Large intestine (tissue), 3 donors: ENCODE data around the gene ANKRD7. TPM values are rescaled to one million over a fixed set of nuclear protein-coding genes. Genes with fewer than 3 reads are reported as not detected.

Source experiments
- DNase-seq, 2 donors: peaks; one replicate each; pipeline versions ENCODE4 v3.0.0 to v3.0.0-alpha.2; 2013
- H3K27ac ChIP-seq: one replicate; pipeline ENCODE4 v1.5.1; 2013; ENCODE audit warnings: low read length
- H3K27me3 ChIP-seq: 2 replicates; pipeline ENCODE4 v1.6.1; 2013; ENCODE audit warnings: low read length; ENCODE audit not compliant: control insufficient read depth, insufficient read depth
- H3K36me3 ChIP-seq: 2 replicates; pipeline ENCODE4 v1.6.1; 2013; ENCODE audit warnings: low read length; ENCODE audit not compliant: control insufficient read depth, insufficient read depth
- H3K4me1 ChIP-seq: one replicate; pipeline ENCODE4 v1.6.1; 2013; ENCODE audit warnings: low read length; ENCODE audit not compliant: control insufficient read depth, insufficient read depth
- H3K4me3 ChIP-seq: one replicate; pipeline ENCODE4 v1.5.1; 2013; ENCODE audit warnings: low read length
- H3K9me3 ChIP-seq: one replicate; pipeline ENCODE4 v1.6.1; 2013; ENCODE audit warnings: mild to moderate bottlenecking, low read depth, low read length, moderate library complexity; ENCODE audit not compliant: control insufficient read depth
- WGBS: methylation state at CpG from one replicate; pipeline ENCODE4 v1.1.5; 2013; ENCODE audit warnings: low lambda C conversion rate; ENCODE audit not compliant: insufficient coverage; 5-methylcytosine and 5-hydroxymethylcytosine counted together
- polyA plus RNA-seq: library from polyadenylated mRNA; unstranded; fragments of 120-200 nt; gene quantifications from one replicate; pipeline ENCODE4 v1.2.1, GENCODE V29; 2013

The ANKRD7 gene
- polyA plus RNA-seq, 1 donor: 0.45 TPM

GRCh38 chr7:118281196-118281595, 56.7 kb downstream of the ANKRD7 start:
- Histone ChIP-seq H3K36me3 (no peaks in the 10 kb centered on the region), H3K27me3 (no peaks in the 10 kb centered on the region), H3K9me3 (no peaks in the 10 kb centered on the region), H3K4me3 (no peak overlapping the region), H3K4me1 (no peaks in the 10 kb centered on the region), H3K27ac (no peak overlapping the region)
- peak in 1 of 2 donors; percentile 20 for DNase-seq
- WGBS: 25% methylated on average over 1 of the region's 3 CpGs

DNA sequence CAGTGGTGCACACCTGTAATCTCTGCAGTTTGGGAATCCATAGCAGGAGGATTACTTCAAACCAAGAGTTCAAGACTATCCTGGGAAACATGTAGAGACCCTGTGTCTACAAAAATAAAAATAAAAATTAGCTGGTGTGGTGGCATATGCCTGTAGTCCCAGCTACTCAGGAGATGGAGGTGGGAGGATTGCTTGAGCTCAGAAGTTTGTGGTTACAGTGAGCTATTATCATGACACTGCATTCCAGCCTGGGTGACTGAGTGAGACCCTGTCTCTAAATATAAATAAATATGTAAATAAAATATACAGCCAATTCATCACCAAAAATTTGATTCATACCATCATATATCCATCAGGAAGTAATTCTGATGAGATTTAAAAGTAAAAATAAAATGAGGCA, 60.9 kb downstream of the ANKRD7 start:
- Histone ChIP-seq H3K36me3 (no peaks in the 10 kb centered on the region), H3K9me3 (no peaks in the 10 kb centered on the region), H3K4me1 (no peaks in the 10 kb centered on the region), H3K27ac (no peak overlapping the region), H3K4me3 (no peak overlapping the region), H3K27me3 (no peaks in the 10 kb centered on the region)
- no peak for DNase-seq

GRCh38 chr7:118286131-118286530, 61.6 kb downstream of the ANKRD7 start:
- no CpG with 5 or more reads among the region's 2 CpGs for WGBS
- Histone ChIP-seq H3K4me1 (no peaks in the 10 kb centered on the region), H3K36me3 (no peaks in the 10 kb centered on the region)

GRCh38 chr7:118288098-118288497, 63.6 kb downstream of the ANKRD7 start:
- Histone ChIP-seq H3K27me3 (no peaks in the 10 kb centered on the region), H3K4me3 (no peak overlapping the region), H3K9me3 (no peaks in the 10 kb centered on the region), H3K36me3 (no peaks in the 10 kb centered on the region), H3K4me1 (no peaks in the 10 kb centered on the region), H3K27ac (no peak overlapping the region)
- DNase-seq: no peak

More at GRCh38 chr7:118286131-118286530, 61.6 kb downstream of the ANKRD7 start:
- no peak for DNase-seq
- H3K4me3 ChIP-seq: no peak overlapping the region
- no peaks in the 10 kb centered on the region for H3K9me3 ChIP-seq
- no peak overlapping the region for H3K27ac ChIP-seq
- no peaks in the 10 kb centered on the region for H3K27me3 ChIP-seq

DNA sequence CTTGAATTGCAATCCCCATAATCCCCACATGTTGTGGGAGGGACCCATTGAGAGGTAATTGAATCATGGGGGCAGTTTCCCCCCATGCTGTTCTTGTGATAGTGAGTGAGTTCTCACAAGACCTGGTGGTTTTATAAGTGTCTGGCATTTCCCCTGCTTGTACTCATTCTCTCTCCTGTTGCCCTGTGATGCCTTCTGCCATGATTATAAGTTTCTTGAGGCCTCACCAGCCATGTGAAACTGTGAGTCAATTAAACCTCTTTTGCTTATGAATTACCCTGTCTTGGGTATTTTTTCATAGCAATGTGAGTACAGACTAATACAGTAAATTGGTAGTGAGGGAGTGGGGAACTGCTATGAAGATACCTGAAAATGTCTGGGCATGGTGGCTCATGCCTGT, 65.0 kb downstream of the ANKRD7 start:
- Histone ChIP-seq H3K4me3 (no peak overlapping the region), H3K36me3 (no peaks in the 10 kb centered on the region), H3K9me3 (no peaks in the 10 kb centered on the region), H3K4me1 (no peaks in the 10 kb centered on the region), H3K27ac (no peak overlapping the region), H3K27me3 (no peaks in the 10 kb centered on the region)
- DNase-seq: no peak

Other genes with a start within 250 kb of the ANKRD7 start
- 44.3 TPM for gene LSM8, start 40.5 kb upstream of the ANKRD7 start, polyA plus RNA-seq